ENCODE measurements around the gene CES4A. TPM values are rescaled to one million over a fixed set of nuclear protein-coding genes. Genes with fewer than 3 reads are reported as not detected.
"Not testable (repeated sequence)": the region's sequence is repeated elsewhere in the genome, so short reads cannot be mapped to it uniquely, and the experiment has no call there.

The CES4A gene
- total RNA-seq, 4 donors from 2014 or later, result 2.7 to 4.0 (median 3.3) TPM

DNA sequence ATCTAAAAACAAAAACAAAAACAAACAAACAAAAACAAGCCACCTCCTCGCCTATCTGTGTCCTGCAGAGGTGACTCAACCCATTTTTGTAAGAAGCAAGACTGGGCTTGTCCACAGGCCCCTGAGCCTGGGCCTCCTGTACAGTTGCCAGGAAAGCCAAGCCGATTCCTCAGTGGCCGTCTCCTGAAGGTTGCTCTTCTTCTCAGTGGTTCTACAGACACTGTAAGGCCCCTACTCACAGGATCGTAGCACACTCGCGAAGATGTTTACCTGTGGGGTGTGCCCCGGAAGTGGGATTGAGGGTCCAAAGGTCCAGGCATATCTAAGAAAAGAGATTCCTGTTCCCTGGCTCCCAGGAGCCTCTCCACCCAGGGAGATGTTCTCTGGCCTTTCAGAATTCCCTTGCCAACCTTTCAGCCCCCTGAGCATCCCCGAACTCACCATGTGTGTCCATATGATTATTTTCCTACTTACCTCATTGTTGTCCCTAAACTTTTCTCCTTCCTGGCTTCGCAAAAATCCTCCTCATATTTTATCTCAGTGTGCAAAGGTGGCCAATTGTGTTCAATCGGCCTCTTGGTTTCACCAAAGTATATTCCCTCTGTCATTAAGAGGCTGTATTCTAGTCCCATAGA, 34.8 kb upstream of the CES4A start:
- 82% methylated on average over 9 of the region's 10 CpGs for WGBS
- TF ChIP-seq POLR2AphosphoS5 (IDR thresholded peaks at IDR 0.05) (no peak), POLR2A (IDR thresholded peaks at IDR 0.05; ENCODE audit: low read depth) (no peak), EP300 (IDR thresholded peaks at IDR 0.05) (no peak)
- TF ChIP-seq, protein P1, sequence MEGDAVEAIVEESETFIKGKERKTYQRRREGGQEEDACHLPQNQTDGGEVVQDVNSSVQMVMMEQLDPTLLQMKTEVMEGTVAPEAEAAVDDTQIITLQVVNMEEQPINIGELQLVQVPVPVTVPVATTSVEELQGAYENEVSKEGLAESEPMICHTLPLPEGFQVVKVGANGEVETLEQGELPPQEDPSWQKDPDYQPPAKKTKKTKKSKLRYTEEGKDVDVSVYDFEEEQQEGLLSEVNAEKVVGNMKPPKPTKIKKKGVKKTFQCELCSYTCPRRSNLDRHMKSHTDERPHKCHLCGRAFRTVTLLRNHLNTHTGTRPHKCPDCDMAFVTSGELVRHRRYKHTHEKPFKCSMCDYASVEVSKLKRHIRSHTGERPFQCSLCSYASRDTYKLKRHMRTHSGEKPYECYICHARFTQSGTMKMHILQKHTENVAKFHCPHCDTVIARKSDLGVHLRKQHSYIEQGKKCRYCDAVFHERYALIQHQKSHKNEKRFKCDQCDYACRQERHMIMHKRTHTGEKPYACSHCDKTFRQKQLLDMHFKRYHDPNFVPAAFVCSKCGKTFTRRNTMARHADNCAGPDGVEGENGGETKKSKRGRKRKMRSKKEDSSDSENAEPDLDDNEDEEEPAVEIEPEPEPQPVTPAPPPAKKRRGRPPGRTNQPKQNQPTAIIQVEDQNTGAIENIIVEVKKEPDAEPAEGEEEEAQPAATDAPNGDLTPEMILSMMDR (IDR thresholded peaks at IDR 0.05), result no peak
- Histone ChIP-seq H3K4me1 (peaks cover 6 to 9% (median 7%) of the 10 kb centered on the region in 4 donors), H3K27ac (replicated peaks in 1 of 4) (no peak overlapping the region), H3K36me3 (no peaks in the 10 kb centered on the region), H3K27me3 (peaks cover 0 to 26% (median 0%) of the 10 kb centered on the region in 4 donors), H3K9me3 (no peaks in the 10 kb centered on the region), H3K4me3 (no peak overlapping the region)
- no peak for DNase-seq (ENCODE audit: extremely low spot score)
- intact Hi-C loops (cut with DNase I), result no loop called here

DNA sequence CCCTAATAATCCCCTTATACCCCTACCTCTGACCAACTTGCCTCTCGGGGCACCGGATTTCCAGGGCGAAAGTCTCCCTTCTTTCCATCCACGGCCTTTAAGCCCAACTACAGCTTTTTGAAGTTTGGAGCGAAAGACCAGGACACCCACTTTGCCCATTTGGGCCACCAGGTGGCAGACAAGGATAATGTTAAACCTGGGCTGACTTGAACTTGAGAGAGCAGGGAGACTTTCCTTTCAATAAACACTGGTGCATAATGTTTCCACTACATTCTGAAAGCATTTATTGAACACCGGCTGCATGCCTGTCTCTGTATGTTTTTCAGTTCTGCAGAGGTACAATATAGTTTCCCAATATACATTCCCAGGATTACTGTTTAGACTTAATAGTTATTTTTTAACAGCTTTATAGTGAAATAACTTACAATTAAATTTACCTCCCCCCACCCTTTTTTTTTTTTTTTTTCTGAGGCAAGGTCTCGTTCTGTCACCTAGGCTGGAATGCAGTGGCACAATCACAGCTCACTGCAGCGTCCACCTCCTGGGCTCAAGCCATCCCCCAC, 34.2 kb upstream of the CES4A start:
- Histone ChIP-seq H3K9me3 (no peaks in the 10 kb centered on the region), H3K36me3 (no peaks in the 10 kb centered on the region), H3K27me3 (peaks cover 0 to 21% (median 0%) of the 10 kb centered on the region in 4 donors), H3K4me1 (peaks cover 0 to 3% (median under 1%) of the 10 kb centered on the region in 4 donors), H3K27ac (replicated peaks in 1 of 4) (no peak overlapping the region), H3K4me3 (no peak overlapping the region)
- intact Hi-C loops (cut with DNase I), result no loop called here
- DNase-seq (ENCODE audit: extremely low spot score), result no peak
- TF ChIP-seq POLR2A (IDR thresholded peaks at IDR 0.05; ENCODE audit: low read depth) (no peak), POLR2AphosphoS5 (IDR thresholded peaks at IDR 0.05) (peak in 1 of 2 donors; percentile 20)
- TF ChIP-seq, protein P1 (IDR thresholded peaks at IDR 0.05), result peak; percentile 74 to 82 (median 80)
- 26% methylated on average over 8 of the region's 8 CpGs for WGBS

GRCh38 chr16:66955363-66956153, 32.8 kb upstream of the CES4A start:
- H3K4me3 ChIP-seq; H3K4me1 ChIP-seq; H3K9me3 ChIP-seq; DNase-seq (ENCODE audit: extremely low spot score); H3K36me3 ChIP-seq; H3K27ac ChIP-seq (replicated peaks in 1 of 4); intact Hi-C loops (cut with DNase I): not testable (repeated sequence)
- peaks cover 0 to 11% (median 0%) of the 10 kb centered on the region in 4 donors for H3K27me3 ChIP-seq
- 78% methylated on average over 17 of the region's 17 CpGs for WGBS

DNA sequence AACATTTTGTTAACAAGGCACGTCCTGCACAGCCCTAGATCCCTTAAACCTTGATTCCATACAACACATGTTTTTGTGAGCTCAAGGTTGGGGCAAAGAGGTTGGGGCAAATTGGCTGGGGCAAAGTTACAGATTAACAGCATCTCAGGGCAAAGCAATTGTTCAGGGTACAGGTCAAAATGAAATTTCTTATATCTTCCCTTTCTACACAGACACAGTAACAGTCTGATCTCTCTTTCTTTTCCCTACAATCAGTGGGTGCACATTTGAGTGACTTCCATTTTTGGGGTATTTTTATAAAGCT, 32.3 kb upstream of the CES4A start:
- intact Hi-C loops (cut with DNase I); H3K4me3 ChIP-seq; DNase-seq (ENCODE audit: extremely low spot score); H3K9me3 ChIP-seq; H3K36me3 ChIP-seq; H3K27me3 ChIP-seq; H3K27ac ChIP-seq (replicated peaks in 1 of 4); H3K4me1 ChIP-seq: not testable (repeated sequence)
- WGBS, result 92% methylated on average over 1 of the region's 1 CpG

DNA sequence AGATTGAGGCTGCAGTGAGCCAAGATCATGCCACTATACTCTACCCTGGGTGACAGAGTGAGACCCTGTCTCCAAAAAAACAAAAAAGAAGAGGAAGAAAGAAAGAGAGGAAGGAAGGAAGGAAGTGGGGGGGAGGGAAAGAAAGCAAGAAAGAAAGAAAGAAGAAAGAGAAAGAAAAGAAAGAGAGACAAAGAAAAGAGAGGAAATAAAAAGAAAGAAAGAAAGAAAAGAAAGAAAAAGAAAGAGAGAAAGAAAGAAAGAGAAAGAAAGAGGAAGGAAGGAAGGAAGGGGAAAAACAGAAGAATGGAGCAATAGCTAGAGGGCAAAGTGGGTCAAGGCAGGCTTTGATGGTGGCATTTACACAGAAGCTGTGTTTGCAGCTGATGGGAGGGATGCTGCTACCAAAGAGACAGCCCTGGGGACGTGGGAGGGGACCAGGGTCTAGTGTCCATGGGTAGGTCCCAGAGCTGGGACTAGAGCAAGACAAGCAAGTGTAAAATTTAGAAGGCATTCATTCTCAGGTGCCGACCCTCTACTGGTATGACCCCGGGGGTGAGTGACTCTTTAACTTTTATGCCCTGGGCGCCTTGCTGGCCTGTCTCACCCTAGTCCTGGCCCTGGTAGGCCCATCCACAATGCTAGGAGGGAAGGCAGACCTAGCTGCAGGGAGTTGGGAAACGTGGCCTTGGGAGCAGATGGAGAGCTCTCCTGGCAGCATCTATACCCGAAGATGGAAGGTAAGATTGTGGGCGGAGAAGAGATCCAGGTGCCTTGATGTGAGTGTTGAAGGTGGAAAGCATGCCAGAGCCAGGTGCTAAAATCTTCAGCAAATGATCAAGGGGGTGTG, 29.3 kb upstream of the CES4A start:
- DNase-seq (ENCODE audit: extremely low spot score), result no peak
- H3K36me3 ChIP-seq, result no peaks in the 10 kb centered on the region
- no peak overlapping the region for H3K27ac ChIP-seq (replicated peaks in 1 of 4)
- TF ChIP-seq POLR2A (IDR thresholded peaks at IDR 0.05; ENCODE audit: low read depth) (no peak), POLR2AphosphoS5 (IDR thresholded peaks at IDR 0.05) (no peak), EP300 (IDR thresholded peaks at IDR 0.05) (no peak)
- TF ChIP-seq, protein P1 (IDR thresholded peaks at IDR 0.05), result no peak
- no peak overlapping the region for H3K4me3 ChIP-seq
- no peaks in the 10 kb centered on the region for H3K9me3 ChIP-seq
- peaks cover 0 to 3% (median 0%) of the 10 kb centered on the region in 4 donors for H3K27me3 ChIP-seq
- 78% methylated on average over 7 of the region's 7 CpGs for WGBS
- intact Hi-C loops (cut with DNase I), result no loop called here
- H3K4me1 ChIP-seq, result no peaks in the 10 kb centered on the region
